Measurements from ENCODE around the gene DENND6A. TPM values are rescaled to one million over a fixed set of nuclear protein-coding genes. Genes with fewer than 3 reads are reported as not detected.

Gene DENND6A
- total and polyA plus RNA-seq, 2 of the 8 experiments (the other 6 are each of a cell fraction or from before 2014, with no cell fraction given), result 7.8 to 14.8 TPM

DNA sequence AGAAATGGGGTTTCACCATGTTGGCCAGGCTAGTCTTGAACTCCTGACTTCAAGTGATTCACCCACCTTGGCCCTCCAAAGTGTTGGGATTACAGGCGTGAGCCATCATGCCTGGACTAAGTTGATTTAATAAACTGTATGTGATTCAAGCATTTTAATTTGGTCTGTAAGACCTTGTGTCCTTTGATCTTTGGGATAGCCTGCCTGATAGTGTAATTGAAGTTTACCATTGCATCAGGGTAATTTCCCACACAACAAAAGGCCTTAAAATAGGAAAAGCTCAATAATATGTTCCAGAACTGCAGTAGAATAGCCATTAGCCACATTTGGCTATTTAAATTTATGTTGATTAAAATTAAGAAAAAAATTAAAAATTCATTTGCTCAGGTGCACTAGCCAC is 25.2 kb upstream of the DENND6A start (continued):
- TF ChIP-seq, protein P1, sequence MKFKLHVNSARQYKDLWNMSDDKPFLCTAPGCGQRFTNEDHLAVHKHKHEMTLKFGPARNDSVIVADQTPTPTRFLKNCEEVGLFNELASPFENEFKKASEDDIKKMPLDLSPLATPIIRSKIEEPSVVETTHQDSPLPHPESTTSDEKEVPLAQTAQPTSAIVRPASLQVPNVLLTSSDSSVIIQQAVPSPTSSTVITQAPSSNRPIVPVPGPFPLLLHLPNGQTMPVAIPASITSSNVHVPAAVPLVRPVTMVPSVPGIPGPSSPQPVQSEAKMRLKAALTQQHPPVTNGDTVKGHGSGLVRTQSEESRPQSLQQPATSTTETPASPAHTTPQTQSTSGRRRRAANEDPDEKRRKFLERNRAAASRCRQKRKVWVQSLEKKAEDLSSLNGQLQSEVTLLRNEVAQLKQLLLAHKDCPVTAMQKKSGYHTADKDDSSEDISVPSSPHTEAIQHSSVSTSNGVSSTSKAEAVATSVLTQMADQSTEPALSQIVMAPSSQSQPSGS (IDR thresholded peaks at IDR 0.05; ENCODE audit: low read length), result no peak
- TF ChIP-seq HDAC6 (IDR thresholded peaks at IDR 0.05; ENCODE audit: low read depth, low read length), result no peak
- no peak for TF ChIP-seq CBX8 (IDR thresholded peaks at IDR 0.05; ENCODE audit: borderline replicate concordance, low read depth, low read length)
- TF ChIP-seq GABPA (IDR thresholded peaks at IDR 0.05; ENCODE audit: borderline replicate concordance, insufficient read depth, low read length), result no peak
- no peak for TF ChIP-seq NANOG (IDR thresholded peaks at IDR 0.05; ENCODE audit: insufficient read depth, low read depth, low read length, poor library complexity, severe bottlenecking)
